Astrocyte of the spinal cord (primary cell): Measurements from ENCODE around the gene LAMC3.

Source experiments
- DNase-seq: peaks from one replicate; pipeline ENCODE4 v3.0.0; 2011; ENCODE audit warnings: low read depth, low spot score
- H3K4me3 ChIP-seq: 2 replicates; pipeline ENCODE4 v1.5.1; 2011; ENCODE audit warnings: low read depth, mild to moderate bottlenecking, low read length, moderate library complexity
- CTCF ChIP-seq: IDR thresholded peaks from 2 replicates; pipeline ENCODE4 v1.5.1; 2012; ENCODE audit warnings: low read depth, mild to moderate bottlenecking, low read length, inconsistent platforms
- in situ Hi-C: cut with HindIII; loops from 2 replicates; pipeline ENCODE4 v1.10.0; 2017; ENCODE audit warnings: low sequenced_read_pairs

The LAMC3 gene

GRCh38 chr9:130972277-130972956 lies 36.6 kb upstream of the LAMC3 start:
- in situ Hi-C loops, result no loop called here
- no peak for DNase-seq
- TF ChIP-seq CTCF, result no peak
- no peak overlapping the region for H3K4me3 ChIP-seq

GRCh38 chr9:130972957-130973685 lies 35.9 kb upstream of the LAMC3 start:
- no peak for DNase-seq
- H3K4me3 ChIP-seq, result no peak overlapping the region
- in situ Hi-C loops, result no loop called here
- no peak for TF ChIP-seq CTCF

- no peak overlapping the region for H3K4me3 ChIP-seq
- no peak for DNase-seq
- in situ Hi-C loops, result no loop called here
- TF ChIP-seq CTCF, result no peak
These were observed 35.2 kb upstream of the LAMC3 start for GRCh38 chr9:130973686-130974281.

GRCh38 chr9:130974697-130975096 lies 34.3 kb upstream of the LAMC3 start:
- no peak for DNase-seq
- in situ Hi-C loops, result no loop called here
- no peak overlapping the region for H3K4me3 ChIP-seq
- TF ChIP-seq CTCF, result no peak

GRCh38 chr9:130975156-130975555 lies 33.8 kb upstream of the LAMC3 start:
- no peak for DNase-seq
- in situ Hi-C loops, result no loop called here
- H3K4me3 ChIP-seq, result no peak overlapping the region
- no peak for TF ChIP-seq CTCF

- H3K4me3 ChIP-seq, result no peak overlapping the region
- DNase-seq, result no peak
- TF ChIP-seq CTCF, result no peak
- in situ Hi-C loops, result no loop called here
These were observed 32.8 kb upstream of the LAMC3 start for GRCh38 chr9:130975932-130976841.
